ENCODE measurements around the gene ANAPC13. TPM values are rescaled to one million over a fixed set of nuclear protein-coding genes. Genes with fewer than 3 reads are reported as not detected.

ANAPC13 gene
- total RNA-seq, 3 donors from 2014 or later: 56.0 to 68.3 (median 66.1) TPM

DNA sequence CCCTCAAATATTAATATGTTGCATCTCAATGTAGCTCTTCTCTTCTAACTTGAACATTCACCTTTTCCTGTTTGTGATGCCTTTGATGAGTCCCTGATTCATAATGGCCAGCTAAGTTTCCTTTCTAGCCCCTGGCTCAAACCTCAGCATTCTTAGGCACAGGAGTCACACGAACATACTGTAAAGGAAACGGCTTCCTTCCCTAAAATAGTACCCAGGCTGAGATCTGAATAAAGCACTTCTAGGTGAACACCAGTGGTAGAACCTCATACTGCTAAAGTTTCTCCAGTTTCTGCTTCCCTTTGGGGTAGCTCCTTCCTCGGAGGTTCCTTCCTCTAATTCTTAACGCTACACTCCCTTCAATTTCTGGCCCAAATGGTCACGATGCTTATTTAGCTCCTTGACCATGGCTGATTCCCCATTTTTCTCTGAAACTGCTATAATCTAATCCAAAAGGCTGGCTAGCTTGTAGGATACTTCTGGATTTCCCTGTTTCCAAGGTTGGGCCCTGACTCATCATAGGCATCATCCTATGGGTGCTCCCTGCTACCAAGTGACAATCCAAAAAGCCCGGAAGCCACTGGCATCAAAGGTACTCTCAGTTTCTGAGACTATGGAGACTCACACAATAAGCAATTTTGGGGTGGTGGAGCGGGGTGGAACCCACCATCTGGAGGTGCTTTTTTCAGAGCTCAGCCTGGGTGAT lies 2.4 kb downstream of the ANAPC13 start:
- peak overlapping the region; percentile 22 to 31 for H3K27ac ChIP-seq
- intact Hi-C loops (cut with DNase I; ENCODE audit: low total_unique reads): loop anchor here (5.0 to 10.0 kb wide), 2 partner anchors 109 to 176 kb away; partner anchors contain the start of gene AMOTL2
- H3K4me3 ChIP-seq: no peak overlapping the region
- peaks cover 0 to 3% of the 10 kb centered on the region in 2 donors for H3K4me1 ChIP-seq
- no peaks in the 10 kb centered on the region for H3K27me3 ChIP-seq
- H3K36me3 ChIP-seq: no peaks in the 10 kb centered on the region
- no peaks in the 10 kb centered on the region for H3K9me3 ChIP-seq
- TF ChIP-seq POLR2A (IDR thresholded peaks at IDR 0.05): no peak
- TF ChIP-seq, protein P1, sequence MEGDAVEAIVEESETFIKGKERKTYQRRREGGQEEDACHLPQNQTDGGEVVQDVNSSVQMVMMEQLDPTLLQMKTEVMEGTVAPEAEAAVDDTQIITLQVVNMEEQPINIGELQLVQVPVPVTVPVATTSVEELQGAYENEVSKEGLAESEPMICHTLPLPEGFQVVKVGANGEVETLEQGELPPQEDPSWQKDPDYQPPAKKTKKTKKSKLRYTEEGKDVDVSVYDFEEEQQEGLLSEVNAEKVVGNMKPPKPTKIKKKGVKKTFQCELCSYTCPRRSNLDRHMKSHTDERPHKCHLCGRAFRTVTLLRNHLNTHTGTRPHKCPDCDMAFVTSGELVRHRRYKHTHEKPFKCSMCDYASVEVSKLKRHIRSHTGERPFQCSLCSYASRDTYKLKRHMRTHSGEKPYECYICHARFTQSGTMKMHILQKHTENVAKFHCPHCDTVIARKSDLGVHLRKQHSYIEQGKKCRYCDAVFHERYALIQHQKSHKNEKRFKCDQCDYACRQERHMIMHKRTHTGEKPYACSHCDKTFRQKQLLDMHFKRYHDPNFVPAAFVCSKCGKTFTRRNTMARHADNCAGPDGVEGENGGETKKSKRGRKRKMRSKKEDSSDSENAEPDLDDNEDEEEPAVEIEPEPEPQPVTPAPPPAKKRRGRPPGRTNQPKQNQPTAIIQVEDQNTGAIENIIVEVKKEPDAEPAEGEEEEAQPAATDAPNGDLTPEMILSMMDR (IDR thresholded peaks at IDR 0.05): no peak
- TF ChIP-seq POLR2AphosphoS5 (IDR thresholded peaks at IDR 0.05): no peak
- DNase-seq (ENCODE audit: low spot score in 2 of 2): no peak

- Histone ChIP-seq H3K36me3 (no peaks in the 10 kb centered on the region), H3K9me3 (no peaks in the 10 kb centered on the region), H3K4me1 (peaks cover 0 to 3% of the 10 kb centered on the region in 2 donors), H3K27ac (peak overlapping the region; percentile 22 to 31), H3K4me3 (no peak overlapping the region), H3K27me3 (no peaks in the 10 kb centered on the region)
- TF ChIP-seq, protein P1 (IDR thresholded peaks at IDR 0.05): no peak
- TF ChIP-seq POLR2AphosphoS5 (IDR thresholded peaks at IDR 0.05): no peak
- no peak for TF ChIP-seq POLR2A (IDR thresholded peaks at IDR 0.05)
- intact Hi-C loops (cut with DNase I; ENCODE audit: low total_unique reads): loop anchor here (5.0 to 10.0 kb wide), 2 partner anchors 108 to 175 kb away; partner anchors contain the start of gene AMOTL2
- no peak for DNase-seq (ENCODE audit: low spot score in 2 of 2)
Observed at GRCh38 chr3:134482622-134483021, 3.2 kb downstream of the ANAPC13 start.

DNA sequence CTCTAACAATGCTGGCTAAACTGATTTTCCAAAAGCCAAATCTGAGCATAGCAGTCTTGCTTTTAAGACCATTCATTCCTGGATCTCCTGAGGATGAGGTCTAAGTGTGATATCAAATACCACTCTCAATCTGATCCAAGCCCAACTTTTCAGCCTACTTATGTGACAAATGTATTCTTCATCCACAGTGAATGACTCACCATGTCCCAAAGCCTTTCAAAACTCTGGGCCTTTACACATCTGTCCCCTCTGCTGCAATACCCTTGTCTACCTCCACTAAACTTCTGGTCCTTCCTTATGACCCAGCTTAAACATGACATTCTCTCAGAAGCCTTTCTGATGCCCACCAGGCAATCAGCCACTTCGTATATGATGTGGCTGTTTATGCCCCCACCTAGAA lies 4.6 kb downstream of the ANAPC13 start:
- H3K4me3 ChIP-seq: no peak overlapping the region
- H3K36me3 ChIP-seq: no peaks in the 10 kb centered on the region
- no peaks in the 10 kb centered on the region for H3K4me1 ChIP-seq
- intact Hi-C loops (cut with DNase I; ENCODE audit: low total_unique reads): loop anchor here (5.0 to 10.0 kb wide), 2 partner anchors 106 to 174 kb away; partner anchors contain the start of gene AMOTL2
- no peaks in the 10 kb centered on the region for H3K27me3 ChIP-seq
- no peaks in the 10 kb centered on the region for H3K9me3 ChIP-seq
- no peak overlapping the region for H3K27ac ChIP-seq
- no peak for TF ChIP-seq POLR2A (IDR thresholded peaks at IDR 0.05)
- TF ChIP-seq, protein P1 (IDR thresholded peaks at IDR 0.05): no peak
- no peak for TF ChIP-seq POLR2AphosphoS5 (IDR thresholded peaks at IDR 0.05)
- DNase-seq (ENCODE audit: low spot score in 2 of 2): no peak

- Histone ChIP-seq H3K27ac (no peak overlapping the region), H3K36me3 (no peaks in the 10 kb centered on the region), H3K9me3 (no peaks in the 10 kb centered on the region), H3K27me3 (no peaks in the 10 kb centered on the region), H3K4me1 (no peaks in the 10 kb centered on the region), H3K4me3 (no peak overlapping the region)
- DNase-seq (ENCODE audit: low spot score in 2 of 2): no peak
- intact Hi-C loops (cut with DNase I; ENCODE audit: low total_unique reads): loop anchor here (5.0 to 10.0 kb wide), 2 partner anchors 106 to 173 kb away; partner anchors contain the start of gene AMOTL2
- TF ChIP-seq POLR2A (IDR thresholded peaks at IDR 0.05): no peak
Observed at GRCh38 chr3:134480546-134480945, 5.2 kb downstream of the ANAPC13 start.

DNA sequence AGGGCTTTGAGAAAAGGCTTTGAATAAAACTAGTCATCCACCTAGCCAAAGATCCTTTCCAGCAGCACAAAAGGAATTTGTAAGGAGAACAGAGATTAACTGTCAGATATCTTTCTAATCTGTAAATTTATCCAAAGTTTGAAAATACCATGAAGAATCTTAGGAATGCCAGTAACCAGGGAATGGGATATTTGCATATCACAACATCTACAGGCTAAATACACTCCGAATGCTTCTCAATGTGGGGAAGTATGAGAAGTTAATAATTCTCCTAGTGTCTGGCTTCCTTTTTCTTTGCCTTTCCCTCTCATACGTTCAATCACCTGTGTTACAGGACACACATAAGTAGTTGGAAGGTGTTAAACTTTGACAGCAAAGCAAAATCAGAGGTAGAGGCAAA lies 7.8 kb downstream of the ANAPC13 start:
- Histone ChIP-seq H3K36me3 (no peaks in the 10 kb centered on the region), H3K4me1 (no peaks in the 10 kb centered on the region), H3K27me3 (no peaks in the 10 kb centered on the region), H3K4me3 (no peak overlapping the region), H3K27ac (peak overlapping the region; percentile 30 to 86), H3K9me3 (no peaks in the 10 kb centered on the region)
- no peak for DNase-seq (ENCODE audit: low spot score in 2 of 2)
- intact Hi-C loops (cut with DNase I; ENCODE audit: low total_unique reads): no loop called here
- TF ChIP-seq POLR2AphosphoS5 (IDR thresholded peaks at IDR 0.05) (no peak), POLR2A (IDR thresholded peaks at IDR 0.05) (no peak)
- TF ChIP-seq, protein P1 (IDR thresholded peaks at IDR 0.05): no peak

Measured in breast epithelium (tissue), 4 donors.